GM12891 (cell line): ENCODE data around the gene EFCAB13.

Experiments used
- POLR2AphosphoS5 ChIP-seq: IDR thresholded peaks from 2 replicates; pipeline ENCODE4 v1.6.1; 2011; ENCODE audit warnings: low read depth, low read length, control low read depth
- SPI1 ChIP-seq: IDR thresholded peaks from 2 replicates; pipeline ENCODE4 v1.6.1; 2011; ENCODE audit warnings: low read depth, low read length, control low read depth
- TAF1 ChIP-seq: IDR thresholded peaks from 2 replicates; pipeline ENCODE4 v1.6.1; 2011; ENCODE audit warnings: low read depth, low read length, control low read depth

DNA sequence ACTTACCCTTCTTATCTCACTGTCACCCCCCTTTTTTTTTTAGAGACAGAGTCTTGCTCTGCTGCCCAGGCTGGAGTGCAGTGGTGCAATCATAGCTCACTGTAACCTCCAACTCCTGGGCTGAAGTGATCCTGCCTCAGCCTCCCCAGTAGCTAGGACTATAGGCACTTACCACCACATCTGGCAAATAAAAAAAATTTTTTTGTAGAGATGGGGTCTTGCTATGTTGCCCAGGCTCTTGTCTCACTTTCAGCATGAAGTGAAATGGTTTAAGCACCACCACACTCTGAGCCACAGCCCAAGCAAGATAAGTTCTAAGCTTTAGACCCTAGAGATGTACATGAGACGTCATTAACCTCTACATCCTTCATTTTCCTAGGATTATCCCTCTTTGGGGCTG lies 34.5 kb upstream of the EFCAB13 start:
- TF ChIP-seq SPI1 (no peak), TAF1 (no peak), POLR2AphosphoS5 (no peak)
